Smooth muscle cell (in vitro differentiated cells): Measurements from ENCODE around the gene LMF1. TPM values are rescaled to one million over a fixed set of nuclear protein-coding genes. Genes with fewer than 3 reads are reported as not detected.
"Not testable (repeated sequence)": the region's sequence is repeated elsewhere in the genome, so short reads cannot be mapped to it uniquely, and the experiment has no call there.

Experiments used
- DNase-seq: peaks from one replicate; lab custom pipeline; 2025; ENCODE audit not compliant: unreplicated experiment; lab: John Stamatoyannopoulos, UW
- H2AFZ ChIP-seq: fragments of 200-600 bp; sonication (generic); 2 replicates; pipeline ENCODE4 v1.6.0; 2016; ENCODE audit warnings: antibody characterized with exemption, low read depth, mild to moderate bottlenecking
- H3F3A ChIP-seq: fragments of 200-600 bp; sonication (generic); 2 replicates; pipeline ENCODE4 v1.6.0; 2017; ENCODE audit warnings: antibody characterized with exemption, low read depth
- H3K27ac ChIP-seq: fragments of 200-600 bp; sonication (generic); 2 replicates; pipeline ENCODE4 v1.5.1; 2016; ENCODE audit warnings: low read depth, mild to moderate bottlenecking
- H3K27me3 ChIP-seq: fragments of 200-600 bp; sonication (generic); 2 replicates; pipeline ENCODE4 v1.6.1; 2016; ENCODE audit warnings: low read depth, mild to moderate bottlenecking
- H3K36me3 ChIP-seq: fragments of 200-600 bp; sonication (generic); 2 replicates; pipeline ENCODE4 v1.5.1; 2016; ENCODE audit warnings: low read depth
- H3K4me1 ChIP-seq: fragments of 200-600 bp; sonication (generic); 2 replicates; pipeline ENCODE4 v1.5.1; 2016; ENCODE audit warnings: low read depth
- H3K4me2 ChIP-seq: fragments of 200-600 bp; sonication (generic); 2 replicates; pipeline ENCODE4 v1.6.0; 2016; ENCODE audit warnings: mild to moderate bottlenecking
- H3K4me3 ChIP-seq: fragments of 200-600 bp; sonication (generic); 2 replicates; pipeline ENCODE4 v1.5.1; 2016; ENCODE audit warnings: mild to moderate bottlenecking
- H3K79me2 ChIP-seq: fragments of 200-600 bp; sonication (generic); 2 replicates; pipeline ENCODE4 v1.6.0; 2016; ENCODE audit warnings: low read depth, mild to moderate bottlenecking
- H3K9ac ChIP-seq: fragments of 200-600 bp; sonication (generic); 2 replicates; pipeline ENCODE4 v1.6.0; 2016; ENCODE audit warnings: low read depth
- H3K9me3 ChIP-seq: fragments of 200-600 bp; sonication (generic); replicated peaks from 2 replicates; pipeline ENCODE4 v1.5.1; 2016; ENCODE audit warnings: low read depth
- H4K20me1 ChIP-seq: fragments of 200-600 bp; sonication (generic); 2 replicates; pipeline ENCODE4 v1.6.0; 2016; ENCODE audit warnings: low read depth
- WGBS: methylation state at CpG from one replicate; pipeline ENCODE4 v1.1.7; 2016; ENCODE audit warnings: low lambda C conversion rate; 5-methylcytosine and 5-hydroxymethylcytosine counted together
- polyA plus RNA-seq: library from polyadenylated mRNA; unstranded; fragments of >200 nt; fragmentation: Nextera tagmentation; extraction: Ambion mirVana; gene quantifications from 2 replicates; pipeline ENCODE4 v1.2.1, GENCODE V29; 2016
- total RNA-seq: library from RNA; depleted of rRNA; stranded (reverse); fragments of >200 nt; gene quantifications from 2 replicates; pipeline ENCODE4 v1.2.3, GENCODE V29; 2014
- TF ChIP-seq, protein P1 (sequence below): fragments of 200-600 bp; sonication (generic); IDR thresholded peaks from 2 replicates; pipeline ENCODE4 v1.5.1; 2017; ENCODE audit warnings: borderline replicate concordance, mild to moderate bottlenecking, antibody characterized with exemption; ENCODE audit not compliant: insufficient read depth, poor library complexity, severe bottlenecking

LMF1 gene
- total and polyA plus RNA-seq, 2 experiments from 2014 or later, result 25.3 to 29.8 TPM

DNA sequence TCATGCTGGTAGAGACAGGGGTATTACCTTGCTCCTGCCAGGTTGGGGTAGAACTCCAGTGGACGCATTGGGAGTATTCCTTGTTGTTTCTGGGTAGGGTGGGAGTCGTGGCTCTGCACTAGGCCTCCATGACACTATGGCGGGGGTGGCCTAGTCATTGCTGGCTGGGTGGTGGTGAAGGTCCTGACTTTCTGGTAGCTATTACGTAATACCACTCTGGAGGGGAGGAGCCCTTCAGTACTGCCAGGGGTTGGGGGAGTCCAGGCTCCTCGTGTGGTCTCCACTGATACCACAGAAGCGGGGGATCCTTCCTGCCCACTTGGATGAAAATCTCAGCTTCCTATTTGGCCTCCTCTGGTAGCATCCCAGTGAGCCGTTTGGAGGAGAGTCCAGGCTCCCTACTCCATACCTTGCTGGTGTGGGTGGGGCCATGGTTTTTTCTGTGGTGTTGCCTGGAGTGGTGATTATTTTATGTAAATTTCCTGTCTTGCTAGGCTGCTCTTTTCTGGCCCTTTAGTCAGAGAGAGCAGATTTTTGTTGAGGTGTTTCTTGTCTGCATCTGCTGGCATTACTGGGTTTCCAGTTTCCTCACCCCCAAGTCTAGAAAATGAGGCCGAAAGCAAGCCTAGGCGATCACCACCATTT, 104.4 kb downstream of the LMF1 start:
- H3K4me2 ChIP-seq, result no peak overlapping the region

DNA sequence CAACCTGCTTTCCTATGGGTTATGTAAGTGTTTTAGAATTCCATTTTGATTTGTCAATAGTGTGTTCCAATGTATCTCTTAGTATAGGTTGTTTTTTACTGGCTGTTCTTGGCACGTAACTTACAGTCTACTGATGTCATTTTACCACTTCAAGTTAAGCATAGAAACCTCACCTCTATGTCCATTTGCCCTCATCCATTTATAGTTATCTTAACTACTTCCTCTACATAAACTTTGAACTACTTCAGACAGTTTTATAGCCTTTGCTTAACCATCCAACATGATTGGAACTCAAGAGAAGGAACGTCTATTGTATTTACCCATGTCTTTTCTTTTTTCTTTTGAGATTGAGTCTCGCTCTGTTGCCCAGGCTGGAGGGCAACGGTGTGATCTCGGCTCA, 105.8 kb downstream of the LMF1 start:
- H3K4me2 ChIP-seq, result no peak overlapping the region
- no peak overlapping the region for H3K27ac ChIP-seq
- no peak overlapping the region for H3K9ac ChIP-seq
- no peaks in the 10 kb centered on the region for H3K79me2 ChIP-seq
- peaks cover 5% of the 10 kb centered on the region for H3F3A ChIP-seq
- TF ChIP-seq, protein P1, sequence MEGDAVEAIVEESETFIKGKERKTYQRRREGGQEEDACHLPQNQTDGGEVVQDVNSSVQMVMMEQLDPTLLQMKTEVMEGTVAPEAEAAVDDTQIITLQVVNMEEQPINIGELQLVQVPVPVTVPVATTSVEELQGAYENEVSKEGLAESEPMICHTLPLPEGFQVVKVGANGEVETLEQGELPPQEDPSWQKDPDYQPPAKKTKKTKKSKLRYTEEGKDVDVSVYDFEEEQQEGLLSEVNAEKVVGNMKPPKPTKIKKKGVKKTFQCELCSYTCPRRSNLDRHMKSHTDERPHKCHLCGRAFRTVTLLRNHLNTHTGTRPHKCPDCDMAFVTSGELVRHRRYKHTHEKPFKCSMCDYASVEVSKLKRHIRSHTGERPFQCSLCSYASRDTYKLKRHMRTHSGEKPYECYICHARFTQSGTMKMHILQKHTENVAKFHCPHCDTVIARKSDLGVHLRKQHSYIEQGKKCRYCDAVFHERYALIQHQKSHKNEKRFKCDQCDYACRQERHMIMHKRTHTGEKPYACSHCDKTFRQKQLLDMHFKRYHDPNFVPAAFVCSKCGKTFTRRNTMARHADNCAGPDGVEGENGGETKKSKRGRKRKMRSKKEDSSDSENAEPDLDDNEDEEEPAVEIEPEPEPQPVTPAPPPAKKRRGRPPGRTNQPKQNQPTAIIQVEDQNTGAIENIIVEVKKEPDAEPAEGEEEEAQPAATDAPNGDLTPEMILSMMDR, result no peak
- 80% methylated on average over 5 of the region's 5 CpGs for WGBS
- H3K27me3 ChIP-seq, result no peaks in the 10 kb centered on the region
- H4K20me1 ChIP-seq, result no peaks in the 10 kb centered on the region
- no peak overlapping the region for H3K4me3 ChIP-seq
- H3K4me1 ChIP-seq, result no peaks in the 10 kb centered on the region
- H3K9me3 ChIP-seq, result no peaks in the 10 kb centered on the region
- no peak for DNase-seq
- H3K36me3 ChIP-seq, result no peaks in the 10 kb centered on the region
- H2AFZ ChIP-seq, result no peak overlapping the region

More for the DNA sequence above, 104.4 kb downstream of the LMF1 start:
- Histone ChIP-seq H3K4me3 (no peak overlapping the region), H2AFZ (no peak overlapping the region), H4K20me1 (no peaks in the 10 kb centered on the region), H3K36me3 (no peaks in the 10 kb centered on the region), H3K79me2 (no peaks in the 10 kb centered on the region), H3K27ac (no peak overlapping the region), H3K9ac (no peak overlapping the region), H3K9me3 (no peaks in the 10 kb centered on the region), H3F3A (no peaks in the 10 kb centered on the region), H3K4me1 (no peaks in the 10 kb centered on the region), H3K27me3 (no peaks in the 10 kb centered on the region)
- no peak for DNase-seq
- TF ChIP-seq, protein P1, result no peak
- WGBS, result 94% methylated on average over 9 of the region's 9 CpGs

GRCh38 chr16:861446-861845, 109.3 kb downstream of the LMF1 start:
- Histone ChIP-seq H2AFZ (no peak overlapping the region), H3K27me3 (no peaks in the 10 kb centered on the region), H3K4me1 (no peaks in the 10 kb centered on the region), H3K79me2 (no peaks in the 10 kb centered on the region), H3K36me3 (no peaks in the 10 kb centered on the region), H3K9me3 (no peaks in the 10 kb centered on the region), H3K4me2 (no peak overlapping the region), H3K27ac (no peak overlapping the region), H3F3A (peaks cover 5% of the 10 kb centered on the region), H4K20me1 (no peaks in the 10 kb centered on the region), H3K9ac (no peak overlapping the region), H3K4me3 (no peak overlapping the region)
- DNase-seq, result no peak
- WGBS, result 96% methylated on average over 17 of the region's 17 CpGs
- TF ChIP-seq, protein P1, result no peak

DNA sequence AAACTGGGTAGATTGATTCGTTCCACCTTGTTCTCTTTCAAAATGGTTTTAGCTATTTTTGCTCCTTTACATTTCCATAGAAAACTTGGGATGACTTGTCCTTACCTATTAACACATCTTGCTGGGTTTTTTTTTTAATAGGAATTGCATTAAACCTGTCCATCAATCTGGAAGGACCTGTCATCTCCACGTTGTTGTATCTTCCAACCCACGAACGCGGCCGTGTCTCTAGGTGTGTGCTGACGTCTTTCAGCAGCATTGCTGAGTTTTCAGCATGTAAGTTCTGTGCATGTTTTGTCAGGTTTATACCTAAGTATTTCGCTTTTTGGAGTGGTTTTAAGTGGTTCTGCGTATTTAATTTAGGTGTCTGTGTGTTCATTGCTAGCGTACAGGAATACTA, 109.9 kb downstream of the LMF1 start:
- no peak overlapping the region for H2AFZ ChIP-seq
- no peaks in the 10 kb centered on the region for H3K36me3 ChIP-seq
- H3K27me3 ChIP-seq, result no peaks in the 10 kb centered on the region
- H3K9ac ChIP-seq, result no peak overlapping the region
- 96% methylated on average over 10 of the region's 10 CpGs for WGBS
- TF ChIP-seq, protein P1, result no peak
- no peaks in the 10 kb centered on the region for H3K79me2 ChIP-seq
- no peak overlapping the region for H3K27ac ChIP-seq
- H3K4me2 ChIP-seq, result no peak overlapping the region
- H3K4me1 ChIP-seq, result no peaks in the 10 kb centered on the region
- H3F3A ChIP-seq, result peaks cover 5% of the 10 kb centered on the region
- no peaks in the 10 kb centered on the region for H4K20me1 ChIP-seq
- no peak overlapping the region for H3K4me3 ChIP-seq
- DNase-seq, result no peak
- H3K9me3 ChIP-seq, result no peaks in the 10 kb centered on the region

DNA sequence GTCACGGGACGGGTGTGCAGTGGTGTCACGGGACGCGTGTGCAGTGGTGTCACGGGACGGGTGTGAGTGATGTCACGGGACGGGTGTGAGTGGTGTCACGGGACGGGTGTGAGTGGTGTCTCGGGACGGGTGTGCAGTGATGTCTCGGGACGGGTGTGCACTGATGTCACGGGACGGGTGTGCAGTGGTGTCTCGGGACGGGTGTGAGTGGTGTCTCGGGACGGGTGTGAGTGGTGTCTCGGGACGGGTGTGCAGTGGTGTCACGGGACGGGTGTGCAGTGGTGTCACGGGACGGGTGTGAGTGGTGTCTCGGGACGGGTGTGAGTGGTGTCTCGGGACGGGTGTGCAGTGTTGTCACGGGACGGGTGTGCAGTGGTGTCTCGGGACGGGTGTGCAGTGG, 111.8 kb downstream of the LMF1 start:
- WGBS, result 96% methylated on average over 27 of the region's 35 CpGs
- not testable (repeated sequence) for H3K36me3 ChIP-seq, H3F3A ChIP-seq, H3K4me2 ChIP-seq, H4K20me1 ChIP-seq, H3K27ac ChIP-seq, DNase-seq, H3K4me3 ChIP-seq, H3K4me1 ChIP-seq, H2AFZ ChIP-seq, H3K79me2 ChIP-seq, H3K9me3 ChIP-seq, H3K27me3 ChIP-seq, H3K9ac ChIP-seq
